Activated CD4-positive, alpha-beta T cell treated with anti-CD3 and anti-CD28 coated beads for 36 hours (primary cell): ENCODE measurements around the gene EGR4. TPM values are rescaled to one million over a fixed set of nuclear protein-coding genes. Genes with fewer than 3 reads are reported as not detected.

Experiments
- ATAC-seq: fragments of 200-7000 bp; cut with Tn5 transposase; one replicate; pipeline ENCODE4 v1.10.0; 2021; ENCODE audit warnings: mild to moderate bottlenecking, moderate library complexity
- CTCF ChIA-PET: fragments of 350-600 bp; sonication (Branson Sonifier 250); formaldehyde crosslinking; loops from one replicate; lab custom pipeline; 2021; ENCODE audit warnings: antibody characterized with exemption; lab: Charles Lee
- POLR2A ChIA-PET: fragments of 350-600 bp; sonication (Branson Sonifier 250); formaldehyde crosslinking; loops from one replicate; lab custom pipeline; 2021; ENCODE audit warnings: antibody characterized with exemption, inconsistent platforms; lab: Charles Lee
- DNase-seq: peaks from one replicate; pipeline ENCODE4 v3.0.0-alpha.2; 2020
- H3K27ac Mint-ChIP-seq: one replicate; pipeline ENCODE4 v1.8.0; 2021; ENCODE audit warnings: mixed read lengths
- H3K27me3 Mint-ChIP-seq: one replicate; pipeline ENCODE4 v1.8.0; 2021; ENCODE audit warnings: mixed read lengths
- H3K36me3 Mint-ChIP-seq: one replicate; pipeline ENCODE4 v1.8.0; 2021; ENCODE audit warnings: low read depth, mixed read lengths
- H3K4me1 Mint-ChIP-seq: one replicate; pipeline ENCODE4 v1.8.0; 2021; ENCODE audit warnings: mixed read lengths
- H3K4me3 Mint-ChIP-seq: one replicate; pipeline ENCODE4 v1.8.0; 2021; ENCODE audit warnings: mild to moderate bottlenecking, moderate library complexity, mixed read lengths
- H3K9me3 Mint-ChIP-seq: one replicate; pipeline ENCODE4 v1.8.0; 2021; ENCODE audit warnings: low read depth, mixed read lengths
- intact Hi-C, 2 experiments: fragments of 100-400 bp; cut with DNase I in 1 of 2; cut with micrococcal nuclease in 1 of 2; formaldehyde crosslinking; loops; one replicate each; pipeline versions ENCODE4 v1.14.2 to v1.15.1; 2022 to 2024; cut with DNase I, micrococcal nuclease
- total RNA-seq, 2 experiments: library from RNA; stranded (reverse); gene quantifications; one replicate each; pipeline ENCODE4 v1.2.3, GENCODE V29; 2021

Gene EGR4
- total RNA-seq = under 1 TPM; 0.18 to 0.41 TPM

- DNase-seq (peak; percentile 95), ATAC-seq (peak; percentile 96)
- Mint-ChIP-seq H3K36me3 (no peaks in the 10 kb centered on the region), H3K4me1 (peaks cover 12% of the 10 kb centered on the region), H3K9me3 (no peaks in the 10 kb centered on the region), H3K4me3 (peak within 1 kb of the TSS; percentile 68), H3K27me3 (peaks cover 65% of the 10 kb centered on the region), H3K27ac (no peak within 1 kb of the TSS)
- CTCF ChIA-PET = interaction anchor here (0.5 to 1.7 kb wide), 4 partner anchors 9 to 93 kb away, joined by 3 to 4 read pairs (median 3); partner anchors contain the start of gene FBXO41
- POLR2A ChIA-PET = interaction anchor here (0.5 kb wide), 1 partner anchor 116 kb away, joined by 3 read pairs; no protein-coding TSS in a partner anchor
- intact Hi-C loops = loop anchor here (1.0 to 10.0 kb wide), 11 partner anchors 9 to 1149 kb away; partner anchors contain the start of genes CCT7 (in 2 of the 2), FBXO41 (in 2 of the 2), ALMS1 (in 1 of the 2) and CYP26B1 (in 1 of the 2)
Measured at GRCh38 chr2:73293534-73294171, at the start of gene EGR4. TSS of gene EGR4 (minus strand) at chr2:73293548. CDS start at chr2:73293317, 231 bp downstream.

DNA sequence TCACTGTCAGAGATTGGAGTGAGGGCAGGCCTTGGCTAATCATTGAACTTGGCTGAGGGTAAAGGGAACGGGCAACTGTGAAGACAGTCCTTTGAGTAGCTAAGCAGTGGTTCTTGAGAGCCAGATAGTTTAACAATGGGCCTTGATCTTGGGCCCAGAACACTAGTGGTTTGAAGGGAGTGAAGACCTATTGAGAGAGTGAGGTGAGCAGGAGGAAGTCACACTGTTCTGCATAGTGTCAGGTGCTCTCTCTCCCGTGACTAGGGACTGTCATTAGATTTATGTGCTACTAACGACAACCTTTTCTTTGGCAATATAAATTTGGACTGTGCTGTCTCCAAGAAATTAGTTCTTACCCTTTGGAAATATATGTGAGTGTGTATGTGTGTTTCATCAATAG lies 47.7 kb upstream of the EGR4 start:
- Mint-ChIP-seq H3K36me3 (no peaks in the 10 kb centered on the region), H3K4me3 (no peak overlapping the region), H3K27ac (no peak overlapping the region), H3K9me3 (no peaks in the 10 kb centered on the region), H3K4me1 (no peaks in the 10 kb centered on the region), H3K27me3 (peaks cover 7% of the 10 kb centered on the region)
- intact Hi-C loops = no loop called here
- ChIA-PET POLR2A (interaction anchor here (0.6 kb wide), 1 partner anchor 319 kb away, joined by 3 read pairs; no protein-coding TSS in a partner anchor), CTCF (no interaction called here)
- no peak for DNase-seq
- ATAC-seq = no peak

DNA sequence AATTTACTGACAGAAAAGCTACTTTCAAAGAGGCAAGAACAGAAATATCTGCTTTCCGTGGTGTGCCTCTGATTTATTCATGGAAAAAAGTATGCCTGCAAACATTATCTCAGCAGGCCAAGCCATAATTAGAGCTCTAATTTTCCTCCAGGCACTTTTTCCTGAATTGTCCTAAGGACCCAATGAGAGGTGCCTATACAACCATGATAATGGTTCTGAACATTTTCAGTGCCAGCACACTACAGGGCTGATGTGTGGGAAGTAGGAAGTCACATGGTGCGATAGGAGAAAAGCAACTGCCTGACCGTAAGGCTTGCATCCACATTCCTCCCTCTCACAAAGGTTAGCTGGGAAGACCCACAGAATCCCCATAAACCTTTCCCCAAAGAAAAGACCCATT lies 45.9 kb upstream of the EGR4 start:
- ChIA-PET CTCF (interaction anchor here (0.9 kb wide), 1 partner anchor 19 kb away, joined by 5 read pairs; no protein-coding TSS in a partner anchor), POLR2A (no interaction called here)
- Mint-ChIP-seq H3K27ac (no peak overlapping the region), H3K4me1 (no peaks in the 10 kb centered on the region), H3K36me3 (no peaks in the 10 kb centered on the region), H3K4me3 (no peak overlapping the region), H3K9me3 (peaks cover 5% of the 10 kb centered on the region), H3K27me3 (peaks cover 7% of the 10 kb centered on the region)
- no peak for ATAC-seq
- no peak for DNase-seq
- intact Hi-C loops = no loop called here

DNA sequence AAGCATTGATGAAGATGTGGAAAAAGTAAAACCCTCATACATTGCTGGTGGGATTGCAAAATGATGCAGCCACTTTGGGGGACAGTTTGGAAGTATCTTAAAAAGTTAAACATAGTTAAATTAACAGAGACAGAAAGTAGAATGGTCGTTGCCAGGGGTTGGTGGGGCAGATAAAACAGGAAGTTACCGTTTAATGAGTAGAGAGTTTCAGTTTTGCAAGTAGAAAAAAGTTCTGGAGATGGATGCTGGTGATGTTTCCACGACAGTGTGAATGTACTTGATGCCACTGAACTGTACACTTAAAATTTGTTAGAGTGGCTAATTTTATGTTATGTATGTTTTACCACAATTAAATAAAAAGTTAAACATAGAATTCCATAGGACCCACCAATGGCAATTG lies 44.5 kb upstream of the EGR4 start:
- ChIA-PET POLR2A (no interaction called here), CTCF (no interaction called here)
- intact Hi-C loops = no loop called here
- no peaks in the 10 kb centered on the region for H3K4me1 Mint-ChIP-seq
- DNase-seq (no peak), ATAC-seq (no peak)
- H3K9me3 Mint-ChIP-seq = peaks cover 9% of the 10 kb centered on the region
- no peaks in the 10 kb centered on the region for H3K36me3 Mint-ChIP-seq
- H3K27ac Mint-ChIP-seq = no peak overlapping the region
- H3K27me3 Mint-ChIP-seq = peaks cover 7% of the 10 kb centered on the region
- H3K4me3 Mint-ChIP-seq = no peak overlapping the region

GRCh38 chr2:73334620-73335019 lies 41.3 kb upstream of the EGR4 start:
- no peak for DNase-seq
- Mint-ChIP-seq H3K4me1 (no peaks in the 10 kb centered on the region), H3K27ac (no peak overlapping the region), H3K4me3 (no peak overlapping the region), H3K9me3 (peaks cover 9% of the 10 kb centered on the region), H3K36me3 (no peaks in the 10 kb centered on the region), H3K27me3 (peaks cover 13% of the 10 kb centered on the region)
- intact Hi-C loops = no loop called here
- ChIA-PET CTCF (interaction anchor here (0.9 kb wide), 1 partner anchor 160 kb away, joined by 3 read pairs; no protein-coding TSS in a partner anchor), POLR2A (no interaction called here)
- no peak for ATAC-seq

DNA sequence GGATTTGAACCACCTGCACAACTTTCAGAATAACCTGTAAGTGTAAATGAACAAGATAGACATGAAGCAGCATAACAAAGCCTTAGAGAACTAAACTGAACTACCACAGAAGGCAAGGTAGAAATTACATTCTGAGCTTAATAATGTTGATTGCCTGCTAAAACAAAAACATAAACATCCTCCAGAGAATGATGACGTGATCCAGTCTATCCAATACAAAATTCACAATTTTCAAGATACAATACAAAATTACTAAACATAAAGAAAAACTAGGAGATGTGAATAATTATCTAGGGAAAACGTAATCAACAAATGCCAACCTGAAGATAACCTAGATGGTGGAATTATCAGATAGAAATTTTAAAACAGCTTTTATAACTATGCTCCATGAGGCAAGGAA lies 40.7 kb upstream of the EGR4 start:
- CTCF ChIA-PET = interaction anchor here (0.9 kb wide), 1 partner anchor 161 kb away, joined by 3 read pairs; no protein-coding TSS in a partner anchor
- Mint-ChIP-seq H3K4me3 (no peak overlapping the region), H3K9me3 (peaks cover 9% of the 10 kb centered on the region), H3K4me1 (no peaks in the 10 kb centered on the region), H3K36me3 (no peaks in the 10 kb centered on the region), H3K27ac (no peak overlapping the region), H3K27me3 (peaks cover 19% of the 10 kb centered on the region)
- ATAC-seq = no peak
- POLR2A ChIA-PET = no interaction called here
- DNase-seq = no peak
- intact Hi-C loops = no loop called here

DNA sequence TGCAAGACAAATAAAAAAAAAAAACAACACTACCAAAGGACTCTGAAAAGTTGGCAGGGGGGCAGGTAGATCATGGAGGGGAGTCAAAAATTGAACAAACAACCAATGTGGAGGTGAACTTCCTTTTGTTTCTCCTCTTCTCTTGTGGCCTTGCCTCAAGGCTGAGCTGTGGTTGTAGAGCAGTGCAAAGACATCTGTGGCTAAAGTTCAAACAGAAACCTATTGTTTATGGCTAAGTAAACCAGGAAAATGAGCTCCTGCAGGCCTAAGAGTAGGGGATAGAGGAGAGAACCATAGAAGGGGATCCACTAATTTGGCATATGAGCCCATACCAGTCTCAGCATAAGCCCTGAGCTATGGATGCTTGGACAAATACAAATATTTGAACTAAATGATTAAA lies 40.2 kb upstream of the EGR4 start:
- H3K4me1 Mint-ChIP-seq = no peaks in the 10 kb centered on the region
- no peaks in the 10 kb centered on the region for H3K36me3 Mint-ChIP-seq
- DNase-seq = no peak
- no peak for ATAC-seq
- H3K27me3 Mint-ChIP-seq = peaks cover 20% of the 10 kb centered on the region
- no peak overlapping the region for H3K27ac Mint-ChIP-seq
- peaks cover 9% of the 10 kb centered on the region for H3K9me3 Mint-ChIP-seq
- CTCF ChIA-PET = no interaction called here
- no peak overlapping the region for H3K4me3 Mint-ChIP-seq
- intact Hi-C loops = no loop called here
- POLR2A ChIA-PET = no interaction called here

GRCh38 chr2:73324126-73324725 lies 30.9 kb upstream of the EGR4 start:
- H3K27me3 Mint-ChIP-seq = peaks cover 24% of the 10 kb centered on the region
- POLR2A ChIA-PET = no interaction called here
- DNase-seq (no peak), ATAC-seq (no peak)
- intact Hi-C loops = no loop called here
- no peak overlapping the region for H3K27ac Mint-ChIP-seq
- H3K4me3 Mint-ChIP-seq = no peak overlapping the region
- H3K36me3 Mint-ChIP-seq = no peaks in the 10 kb centered on the region
- no peaks in the 10 kb centered on the region for H3K4me1 Mint-ChIP-seq
- CTCF ChIA-PET = no interaction called here
- H3K9me3 Mint-ChIP-seq = no peaks in the 10 kb centered on the region

DNA sequence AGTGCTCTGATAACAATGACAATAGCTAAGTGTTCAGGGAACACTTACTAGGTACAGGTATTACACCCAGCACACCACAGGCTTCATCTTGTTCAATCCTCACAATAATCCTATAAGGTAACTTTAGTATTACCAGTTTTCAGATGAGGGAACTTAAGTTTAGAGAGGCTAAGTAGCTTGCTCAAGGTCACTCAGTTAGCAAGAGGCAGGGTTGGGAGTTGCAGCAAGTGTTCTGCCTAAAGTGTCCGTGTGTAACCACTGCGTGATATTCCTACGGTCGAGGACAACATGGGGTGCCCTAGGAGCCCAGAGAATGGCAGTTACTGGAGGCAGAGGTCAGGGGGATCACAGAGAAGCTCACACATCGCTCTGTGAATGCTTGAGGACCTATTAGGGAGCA lies 30.2 kb upstream of the EGR4 start:
- Mint-ChIP-seq H3K27ac (no peak overlapping the region), H3K4me3 (no peak overlapping the region), H3K27me3 (peaks cover 23% of the 10 kb centered on the region), H3K4me1 (no peaks in the 10 kb centered on the region), H3K9me3 (no peaks in the 10 kb centered on the region), H3K36me3 (no peaks in the 10 kb centered on the region)
- intact Hi-C loops = no loop called here
- ChIA-PET CTCF (no interaction called here), POLR2A (no interaction called here)
- ATAC-seq (no peak), DNase-seq (no peak)

DNA sequence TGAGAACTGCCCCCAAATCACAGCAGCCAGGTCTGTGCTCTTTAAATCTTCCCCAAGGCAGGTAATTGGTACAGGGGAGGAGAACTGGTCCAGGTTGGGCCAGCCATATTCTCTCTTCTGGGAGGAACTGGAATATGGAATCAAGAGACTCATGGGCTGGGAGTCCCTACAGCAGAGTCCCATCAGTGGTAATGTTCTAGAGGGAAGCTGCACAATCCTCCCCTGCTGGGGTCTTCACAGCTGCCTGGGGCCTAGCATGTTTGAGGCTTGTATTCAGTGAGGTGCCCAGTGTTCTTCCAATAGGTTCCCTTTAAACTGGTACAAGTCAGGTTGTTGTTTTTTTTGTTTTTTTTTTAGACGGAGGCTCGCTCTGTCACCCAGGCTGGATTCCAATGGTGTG lies 21.1 kb upstream of the EGR4 start:
- H3K36me3 Mint-ChIP-seq = no peaks in the 10 kb centered on the region
- ATAC-seq (no peak), DNase-seq (no peak)
- intact Hi-C loops = no loop called here
- peaks cover 20% of the 10 kb centered on the region for H3K27me3 Mint-ChIP-seq
- CTCF ChIA-PET = no interaction called here
- no peak overlapping the region for H3K4me3 Mint-ChIP-seq
- H3K27ac Mint-ChIP-seq = no peak overlapping the region
- POLR2A ChIA-PET = no interaction called here
- H3K4me1 Mint-ChIP-seq = no peaks in the 10 kb centered on the region
- H3K9me3 Mint-ChIP-seq = no peaks in the 10 kb centered on the region

GRCh38 chr2:73307720-73308119 lies 14.4 kb upstream of the EGR4 start:
- no peak overlapping the region for H3K4me3 Mint-ChIP-seq
- no peaks in the 10 kb centered on the region for H3K4me1 Mint-ChIP-seq
- CTCF ChIA-PET = no interaction called here

GRCh38 chr2:73301636-73302035 lies 8.3 kb upstream of the EGR4 start:
- H3K27ac Mint-ChIP-seq = no peak overlapping the region
- POLR2A ChIA-PET = no interaction called here
- no peak for ATAC-seq
- no peaks in the 10 kb centered on the region for H3K9me3 Mint-ChIP-seq
- CTCF ChIA-PET = no interaction called here
- H3K4me1 Mint-ChIP-seq = no peaks in the 10 kb centered on the region
- H3K4me3 Mint-ChIP-seq = no peak overlapping the region
- peaks cover 42% of the 10 kb centered on the region for H3K27me3 Mint-ChIP-seq
- DNase-seq = no peak
- intact Hi-C loops = no loop called here
- H3K36me3 Mint-ChIP-seq = no peaks in the 10 kb centered on the region

More at GRCh38 chr2:73307720-73308119, 14.4 kb upstream of the EGR4 start:
- Mint-ChIP-seq H3K27me3 (peaks cover 23% of the 10 kb centered on the region), H3K36me3 (no peaks in the 10 kb centered on the region), H3K9me3 (no peaks in the 10 kb centered on the region), H3K27ac (no peak overlapping the region)
- no peak for DNase-seq
- POLR2A ChIA-PET = no interaction called here
- no peak for ATAC-seq
- intact Hi-C loops = no loop called here
